SU-DHL-6 (cell line): ENCODE results near the gene KDM6A.

Experiments
- H2AFZ ChIP-seq: fragments of 200-600 bp; sonication (generic); 2 replicates; pipeline ENCODE4 v1.6.1; 2014; ENCODE audit warnings: low read depth, mild to moderate bottlenecking, moderate library complexity, mixed read lengths, antibody characterized with exemption, low read length; ENCODE audit not compliant: severe bottlenecking
- H3F3A ChIP-seq: fragments of 200-600 bp; shearing (Covaris generic); 2 replicates; pipeline ENCODE4 v1.6.0; 2016; ENCODE audit warnings: antibody characterized with exemption, mild to moderate bottlenecking; ENCODE audit not compliant: insufficient read depth
- H3K27ac ChIP-seq: fragments of 200-600 bp; sonication (generic); 2 replicates; pipeline ENCODE4 v1.5.1; 2016; ENCODE audit warnings: low read depth, mild to moderate bottlenecking, low read length, moderate library complexity, mixed read lengths
- H3K27me3 ChIP-seq: fragments of 200-600 bp; sonication (generic), shearing (Covaris generic); 2 replicates; pipeline ENCODE4 v1.6.0; 2014; ENCODE audit warnings: mild to moderate bottlenecking, low read length
- H3K36me3 ChIP-seq: fragments of 200-600 bp; sonication (generic); 2 replicates; pipeline ENCODE4 v1.6.1; 2014; ENCODE audit warnings: mild to moderate bottlenecking, low read length, mixed read lengths
- H3K4me2 ChIP-seq: fragments of 300-600, 200-600 bp; shearing (Covaris generic), sonication (generic); 2 replicates; pipeline ENCODE4 v1.6.0; 2014; ENCODE audit warnings: low read length, low read depth, mild to moderate bottlenecking; ENCODE audit not compliant: poor library complexity, severe bottlenecking
- H3K4me3 ChIP-seq: fragments of 200-600 bp; sonication (generic); 2 replicates; pipeline ENCODE4 v1.5.1; 2014; ENCODE audit warnings: antibody characterized with exemption, low read length, mild to moderate bottlenecking, mixed read lengths; ENCODE audit not compliant: insufficient read depth, poor library complexity, severe bottlenecking
- H3K79me2 ChIP-seq: fragments of 200-600 bp; sonication (generic); 2 replicates; pipeline ENCODE4 v1.6.1; 2014; ENCODE audit warnings: mild to moderate bottlenecking, low read length, moderate library complexity; ENCODE audit not compliant: insufficient read depth
- H3K9ac ChIP-seq: fragments of 200-600 bp; sonication (generic); 2 replicates; pipeline ENCODE4 v1.7.0; 2014; ENCODE audit warnings: mild to moderate bottlenecking, low read length
- H3K9me2 ChIP-seq: fragments of 200-600 bp; sonication (generic); replicated peaks from 2 replicates; pipeline ENCODE4 v1.6.1; 2014; ENCODE audit warnings: low read length; ENCODE audit not compliant: insufficient read depth
- H3K9me3 ChIP-seq: fragments of 200-600 bp; sonication (generic); 2 replicates; pipeline ENCODE4 v1.6.1; 2014; ENCODE audit warnings: low read length, mixed read lengths; ENCODE audit not compliant: insufficient read depth
- H4K20me1 ChIP-seq: fragments of 200-600 bp; sonication (generic); 2 replicates; pipeline ENCODE4 v1.6.1; 2014; ENCODE audit warnings: low read depth, mild to moderate bottlenecking, antibody characterized with exemption, low read length, moderate library complexity, mixed read lengths
- CTCF ChIP-seq: fragments of 200-600 bp; sonication (generic); IDR thresholded peaks from one replicate; pipeline ENCODE4 v1.5.1; 2017; ENCODE audit warnings: antibody characterized with exemption, mild to moderate bottlenecking, low read length, moderate library complexity; ENCODE audit not compliant: insufficient read depth, poor library complexity, severe bottlenecking
- EZH2phosphoT487 ChIP-seq: fragments of 200-600 bp; sonication (generic), shearing (Covaris generic); conservative IDR thresholded peaks from 2 replicates; pipeline ENCODE4 v1.6.1; 2018; ENCODE audit warnings: mild to moderate bottlenecking, antibody characterized with exemption, low read length, moderate library complexity, mixed read lengths

The KDM6A gene

GRCh38 chrX:45150821-45151220 is 277.8 kb downstream of the KDM6A start:
- no peaks in the 10 kb centered on the region for H4K20me1 ChIP-seq
- H3F3A ChIP-seq = no peaks in the 10 kb centered on the region
- no peaks in the 10 kb centered on the region for H3K9me2 ChIP-seq
- no peaks in the 10 kb centered on the region for H3K27me3 ChIP-seq
- no peak overlapping the region for H3K9ac ChIP-seq
- H3K79me2 ChIP-seq = no peaks in the 10 kb centered on the region
- H3K36me3 ChIP-seq = no peaks in the 10 kb centered on the region
- no peak overlapping the region for H3K27ac ChIP-seq
- H3K9me3 ChIP-seq = no peaks in the 10 kb centered on the region
- H3K4me2 ChIP-seq = no peak overlapping the region
- no peak overlapping the region for H3K4me3 ChIP-seq
- no peak overlapping the region for H2AFZ ChIP-seq
- TF ChIP-seq EZH2phosphoT487 (no peak), CTCF (no peak)

DNA sequence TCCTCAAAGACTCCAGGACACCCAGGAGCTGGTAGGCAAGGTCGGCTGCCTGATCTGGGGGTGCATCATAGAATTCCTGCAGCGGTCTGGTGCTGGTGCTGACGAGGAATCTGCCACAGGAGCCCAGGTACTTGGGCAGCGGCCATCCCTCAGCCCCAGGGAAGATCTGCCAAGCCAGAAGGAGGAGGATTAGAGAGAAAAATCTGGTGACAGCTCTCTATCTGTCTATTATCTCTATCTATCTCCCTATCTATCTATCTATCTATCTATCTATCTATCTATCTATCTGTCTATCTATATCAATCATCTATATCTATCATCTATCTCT is 281.0 kb downstream of the KDM6A start:
- no peaks in the 10 kb centered on the region for H3K79me2 ChIP-seq

GRCh38 chrX:45154462-45154861 is 281.5 kb downstream of the KDM6A start:
- Histone ChIP-seq H3K9me2 (no peaks in the 10 kb centered on the region), H4K20me1 (no peaks in the 10 kb centered on the region), H3K9me3 (no peaks in the 10 kb centered on the region), H3K4me3 (no peak overlapping the region), H3K27me3 (no peaks in the 10 kb centered on the region), H3K79me2 (no peaks in the 10 kb centered on the region), H3K9ac (no peak overlapping the region), H3F3A (no peaks in the 10 kb centered on the region), H3K27ac (no peak overlapping the region), H2AFZ (no peak overlapping the region), H3K4me2 (no peak overlapping the region), H3K36me3 (no peaks in the 10 kb centered on the region)
- TF ChIP-seq CTCF = no peak
- no peak for TF ChIP-seq EZH2phosphoT487

More for the DNA sequence above, 281.0 kb downstream of the KDM6A start:
- no peaks in the 10 kb centered on the region for H3F3A ChIP-seq
- no peak overlapping the region for H3K9ac ChIP-seq
- no peak for TF ChIP-seq CTCF
- no peaks in the 10 kb centered on the region for H3K27me3 ChIP-seq
- H3K4me2 ChIP-seq = no peak overlapping the region
- no peak overlapping the region for H2AFZ ChIP-seq
- no peaks in the 10 kb centered on the region for H3K9me3 ChIP-seq
- no peaks in the 10 kb centered on the region for H4K20me1 ChIP-seq
- no peak overlapping the region for H3K4me3 ChIP-seq
- no peak overlapping the region for H3K27ac ChIP-seq
- no peaks in the 10 kb centered on the region for H3K36me3 ChIP-seq
- no peaks in the 10 kb centered on the region for H3K9me2 ChIP-seq

- Histone ChIP-seq H3K36me3 (no peaks in the 10 kb centered on the region), H3K9ac (no peak overlapping the region), H3K9me2 (no peaks in the 10 kb centered on the region), H3K27ac (no peak overlapping the region), H3K9me3 (no peaks in the 10 kb centered on the region), H4K20me1 (no peaks in the 10 kb centered on the region), H2AFZ (no peak overlapping the region), H3K4me3 (no peak overlapping the region), H3F3A (no peaks in the 10 kb centered on the region), H3K27me3 (no peaks in the 10 kb centered on the region), H3K79me2 (no peaks in the 10 kb centered on the region), H3K4me2 (no peak overlapping the region)
- no peak for TF ChIP-seq CTCF
- no peak for TF ChIP-seq EZH2phosphoT487
Measured at GRCh38 chrX:45157647-45158046, 284.7 kb downstream of the KDM6A start.
